Heart left ventricle (tissue), 13 donors: ENCODE results near the gene WDR5.

Experiments
- POLR2A ChIP-seq, 2 donors: fragments of 450-650 bp; IDR thresholded peaks; one replicate each; pipeline ENCODE4 v1.6.1; 2017; ENCODE audit warnings: antibody characterized with exemption in 2 of 2, mild to moderate bottlenecking in 2 of 2, moderate library complexity in 2 of 2
- TF ChIP-seq, protein P1 (sequence below), 12 donors: fragments of 200-600 bp; sonication (generic) in 4 of 12; IDR thresholded peaks; one replicate each; pipeline versions ENCODE4 v1.5.0 to v1.8.0; 2018 to 2022; ENCODE audit warnings: antibody characterized with exemption in 12 of 12, mild to moderate bottlenecking in 5 of 12
- donor health status: ischemic (EF 13 %, LVEDD 7.1; RV severe dilation, severe dysfunction).
- donor health status: DM: no; HTN: yes; CAD: no.
- donor health status: DM: no; HTN: no; CAD: no.
- donor health status: ischemic (EF 25% LVEDD 6.9; RV normal size, moderate dysfunction).
- donor health status: ischemic (EF 25% LVEDD 5.7; RV mildly dilated, moderate dysfunction).
- donor health status: ischemic (EF 35%, LVEDD 5.7; RV mildly dilated, moderate dysfunction).
- donor health status: nonischemic (EF 11% LVEDD 7.7; RV severe dilation, severe dysfunction).
- donor health status: DM: yes; HTN: yes; CAD: no.
- donor health status: PGD.
- donor health status: ischemic (EF 29% LVEDD 5.4; RV normal size, mild dysfunction).
- donor health status: nonischemic (EF 23%, LVEDD 6.1; RV moderate dilation, normal function).

GRCh38 chr9:134178394-134178767 is 42.5 kb downstream of the WDR5 start:
- TF ChIP-seq, protein P1, sequence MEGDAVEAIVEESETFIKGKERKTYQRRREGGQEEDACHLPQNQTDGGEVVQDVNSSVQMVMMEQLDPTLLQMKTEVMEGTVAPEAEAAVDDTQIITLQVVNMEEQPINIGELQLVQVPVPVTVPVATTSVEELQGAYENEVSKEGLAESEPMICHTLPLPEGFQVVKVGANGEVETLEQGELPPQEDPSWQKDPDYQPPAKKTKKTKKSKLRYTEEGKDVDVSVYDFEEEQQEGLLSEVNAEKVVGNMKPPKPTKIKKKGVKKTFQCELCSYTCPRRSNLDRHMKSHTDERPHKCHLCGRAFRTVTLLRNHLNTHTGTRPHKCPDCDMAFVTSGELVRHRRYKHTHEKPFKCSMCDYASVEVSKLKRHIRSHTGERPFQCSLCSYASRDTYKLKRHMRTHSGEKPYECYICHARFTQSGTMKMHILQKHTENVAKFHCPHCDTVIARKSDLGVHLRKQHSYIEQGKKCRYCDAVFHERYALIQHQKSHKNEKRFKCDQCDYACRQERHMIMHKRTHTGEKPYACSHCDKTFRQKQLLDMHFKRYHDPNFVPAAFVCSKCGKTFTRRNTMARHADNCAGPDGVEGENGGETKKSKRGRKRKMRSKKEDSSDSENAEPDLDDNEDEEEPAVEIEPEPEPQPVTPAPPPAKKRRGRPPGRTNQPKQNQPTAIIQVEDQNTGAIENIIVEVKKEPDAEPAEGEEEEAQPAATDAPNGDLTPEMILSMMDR (IDR thresholded peaks at IDR 0.05) = no peak
- TF ChIP-seq POLR2A (IDR thresholded peaks at IDR 0.05) = no peak
